Measurements from ENCODE around the gene WASF3.

Gene WASF3

DNA sequence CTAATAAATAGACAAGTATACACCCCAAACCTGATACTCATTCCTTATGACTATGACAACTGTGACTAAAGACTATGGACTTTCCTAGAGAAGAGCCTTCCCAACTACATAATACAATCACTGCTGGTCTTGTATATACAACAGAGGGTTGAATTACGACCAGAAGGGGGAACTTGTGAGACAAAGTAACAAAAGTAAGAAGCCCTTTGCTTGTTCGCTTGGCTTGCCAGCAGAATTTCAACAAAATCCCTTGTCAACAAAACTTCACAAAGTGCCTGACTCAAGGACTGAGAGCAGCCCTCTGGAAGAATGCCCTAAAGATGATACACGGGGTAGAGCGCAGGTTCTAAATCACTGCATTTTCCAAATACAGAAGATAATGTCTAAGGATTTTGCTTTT is 99.4 kb downstream of the WASF3 start:
- H3K27me3 ChIP-seq (ENCODE audit: insufficient read depth, low read length), result no peaks in the 10 kb centered on the region
- H3K79me2 ChIP-seq (ENCODE audit: control insufficient read depth, insufficient read depth, low read length, unreplicated experiment), result no peaks in the 10 kb centered on the region
- H3K4me3 ChIP-seq (ENCODE audit: low read depth, low read length), result no peak overlapping the region
- no peaks in the 10 kb centered on the region for H3K36me3 ChIP-seq (ENCODE audit: insufficient read depth, low read length)
- peaks cover 9% of the 10 kb centered on the region for H3K4me1 ChIP-seq (ENCODE audit: control insufficient read depth, insufficient read depth, low read length, unreplicated experiment)
- no peak overlapping the region for H2AFZ ChIP-seq (ENCODE audit: low read length, unreplicated experiment)
- H3K27ac ChIP-seq (ENCODE audit: low read depth, low read length), result no peak overlapping the region

DNA sequence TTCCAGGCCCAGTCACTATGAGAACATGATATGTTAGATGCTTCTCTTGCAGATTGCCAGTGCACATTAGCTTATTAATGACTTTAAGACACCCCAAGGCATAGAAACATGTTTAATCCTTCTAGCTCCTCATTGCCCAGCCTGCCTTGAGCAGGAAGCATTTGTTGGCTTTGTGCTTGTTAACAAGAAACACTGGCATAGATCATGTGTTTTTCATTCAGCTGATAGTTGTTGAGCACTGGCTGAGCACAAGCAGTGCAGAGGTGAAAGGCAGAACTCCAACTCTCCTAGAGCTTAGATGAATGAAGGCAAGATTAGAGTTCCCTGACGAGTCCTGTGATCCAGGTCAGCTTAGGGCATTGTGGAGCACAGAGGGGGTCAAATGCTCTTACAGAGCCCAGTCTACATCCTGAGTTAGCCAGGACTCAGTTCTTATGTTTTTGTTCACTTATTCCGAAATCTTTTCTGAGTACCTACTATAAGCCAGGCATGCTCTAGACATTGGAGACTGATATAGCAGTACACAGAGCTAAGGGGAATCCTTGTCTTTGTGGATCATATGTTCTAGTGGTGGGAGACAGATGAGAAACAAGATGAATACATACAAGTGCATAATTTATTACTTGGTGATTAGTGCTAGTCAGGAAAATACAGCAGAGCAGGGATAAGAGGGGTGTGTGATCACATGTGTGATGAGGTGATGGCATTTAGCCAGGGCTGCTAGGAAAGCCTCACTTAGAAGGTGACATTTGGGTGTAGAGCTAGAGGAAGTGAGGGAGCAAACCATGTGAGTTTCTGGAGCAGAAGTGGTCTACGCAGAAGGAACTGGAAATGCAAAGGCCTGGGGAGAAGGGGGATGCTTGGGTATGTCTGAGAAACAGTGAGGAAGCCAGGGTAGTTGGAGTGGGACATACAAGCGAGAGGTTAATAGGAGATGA is 101.2 kb downstream of the WASF3 start:
- H3K79me2 ChIP-seq (ENCODE audit: control insufficient read depth, insufficient read depth, low read length, unreplicated experiment), result no peaks in the 10 kb centered on the region
- H3K36me3 ChIP-seq (ENCODE audit: insufficient read depth, low read length), result no peaks in the 10 kb centered on the region
- no peak overlapping the region for H3K4me3 ChIP-seq (ENCODE audit: low read depth, low read length)
- no peak overlapping the region for H3K27ac ChIP-seq (ENCODE audit: low read depth, low read length)
- no peak overlapping the region for H2AFZ ChIP-seq (ENCODE audit: low read length, unreplicated experiment)
- H3K27me3 ChIP-seq (ENCODE audit: insufficient read depth, low read length), result no peaks in the 10 kb centered on the region
- H3K4me1 ChIP-seq (ENCODE audit: control insufficient read depth, insufficient read depth, low read length, unreplicated experiment), result no peaks in the 10 kb centered on the region

DNA sequence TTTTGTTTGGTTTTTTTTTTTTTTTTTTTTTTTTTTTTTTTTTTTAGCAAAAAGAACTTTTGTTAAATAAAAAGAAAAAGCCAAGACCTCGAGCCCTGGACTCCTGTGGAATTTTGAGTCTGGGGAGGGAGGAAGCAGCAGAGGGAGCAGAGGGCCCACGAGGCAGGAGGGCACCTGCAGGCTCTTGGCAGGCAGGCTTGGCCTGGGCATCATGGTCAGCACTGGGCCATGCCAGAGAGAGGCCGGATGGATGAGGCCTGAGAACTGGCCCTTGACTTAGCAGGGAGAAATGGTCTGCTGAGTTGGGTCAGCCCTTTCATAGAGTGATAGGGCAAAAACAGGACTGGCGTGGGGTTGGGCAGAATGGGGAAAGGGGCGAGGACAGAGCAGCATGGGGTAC is 102.7 kb downstream of the WASF3 start:
- no peak overlapping the region for H2AFZ ChIP-seq (ENCODE audit: low read length, unreplicated experiment)
- no peaks in the 10 kb centered on the region for H3K36me3 ChIP-seq (ENCODE audit: insufficient read depth, low read length)
- H3K27me3 ChIP-seq (ENCODE audit: insufficient read depth, low read length), result no peaks in the 10 kb centered on the region
- H3K27ac ChIP-seq (ENCODE audit: low read depth, low read length), result no peak overlapping the region
- H3K4me3 ChIP-seq (ENCODE audit: low read depth, low read length), result no peak overlapping the region
- no peaks in the 10 kb centered on the region for H3K4me1 ChIP-seq (ENCODE audit: control insufficient read depth, insufficient read depth, low read length, unreplicated experiment)
- H3K79me2 ChIP-seq (ENCODE audit: control insufficient read depth, insufficient read depth, low read length, unreplicated experiment), result no peaks in the 10 kb centered on the region

DNA sequence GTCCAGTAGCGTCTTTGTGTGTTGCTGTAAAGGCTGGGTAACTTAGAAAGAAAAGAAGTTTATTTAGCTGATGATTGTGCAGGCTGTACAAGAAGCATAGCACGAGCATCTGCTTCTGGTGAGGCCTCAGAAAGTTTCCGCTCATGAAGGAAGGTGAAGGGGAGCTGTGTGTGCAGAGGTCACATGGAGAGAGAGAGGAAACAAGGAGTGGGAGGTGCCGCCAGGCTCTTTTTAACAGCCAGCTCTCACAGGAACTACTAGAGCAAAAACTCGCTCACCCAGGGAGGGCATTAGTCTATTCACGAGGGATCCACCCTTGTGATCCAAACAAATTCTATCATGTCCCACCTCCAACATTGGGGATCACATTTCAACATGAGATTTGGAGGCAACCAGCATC is 103.3 kb downstream of the WASF3 start:
- no peaks in the 10 kb centered on the region for H3K4me1 ChIP-seq (ENCODE audit: control insufficient read depth, insufficient read depth, low read length, unreplicated experiment)
- H2AFZ ChIP-seq (ENCODE audit: low read length, unreplicated experiment), result no peak overlapping the region
- no peaks in the 10 kb centered on the region for H3K36me3 ChIP-seq (ENCODE audit: insufficient read depth, low read length)
- no peak overlapping the region for H3K4me3 ChIP-seq (ENCODE audit: low read depth, low read length)
- no peak overlapping the region for H3K27ac ChIP-seq (ENCODE audit: low read depth, low read length)
- H3K79me2 ChIP-seq (ENCODE audit: control insufficient read depth, insufficient read depth, low read length, unreplicated experiment), result no peaks in the 10 kb centered on the region
- no peaks in the 10 kb centered on the region for H3K27me3 ChIP-seq (ENCODE audit: insufficient read depth, low read length)

DNA sequence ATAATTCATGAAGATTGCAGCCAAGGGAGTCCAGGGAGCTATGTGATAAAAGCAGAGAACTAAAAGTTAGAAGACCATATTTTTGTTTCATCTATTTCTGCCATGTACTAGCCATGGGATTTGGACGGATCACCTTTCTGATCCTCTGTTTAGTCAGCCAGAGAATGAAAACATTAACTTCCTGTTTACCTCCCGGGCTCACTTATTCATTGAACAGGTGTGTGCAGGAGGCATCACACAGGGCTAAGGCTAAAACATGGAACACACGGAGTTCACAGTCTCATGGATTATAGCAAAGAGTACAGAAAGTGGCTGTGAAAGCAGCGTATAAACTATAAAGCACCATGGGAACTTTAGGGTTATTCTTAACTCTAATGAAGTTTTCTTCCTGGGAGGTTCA is 106.3 kb downstream of the WASF3 start:
- H3K79me2 ChIP-seq (ENCODE audit: control insufficient read depth, insufficient read depth, low read length, unreplicated experiment), result no peaks in the 10 kb centered on the region
- peaks cover 8% of the 10 kb centered on the region; the same call in 1 of the 2 replicates for H3K36me3 ChIP-seq (ENCODE audit: insufficient read depth, low read length)
- no peak overlapping the region for H3K4me3 ChIP-seq (ENCODE audit: low read depth, low read length)
- no peaks in the 10 kb centered on the region for H3K27me3 ChIP-seq (ENCODE audit: insufficient read depth, low read length)
- no peaks in the 10 kb centered on the region for H3K4me1 ChIP-seq (ENCODE audit: control insufficient read depth, insufficient read depth, low read length, unreplicated experiment)
- H2AFZ ChIP-seq (ENCODE audit: low read length, unreplicated experiment), result no peak overlapping the region
- no peak overlapping the region for H3K27ac ChIP-seq (ENCODE audit: low read depth, low read length)

DNA sequence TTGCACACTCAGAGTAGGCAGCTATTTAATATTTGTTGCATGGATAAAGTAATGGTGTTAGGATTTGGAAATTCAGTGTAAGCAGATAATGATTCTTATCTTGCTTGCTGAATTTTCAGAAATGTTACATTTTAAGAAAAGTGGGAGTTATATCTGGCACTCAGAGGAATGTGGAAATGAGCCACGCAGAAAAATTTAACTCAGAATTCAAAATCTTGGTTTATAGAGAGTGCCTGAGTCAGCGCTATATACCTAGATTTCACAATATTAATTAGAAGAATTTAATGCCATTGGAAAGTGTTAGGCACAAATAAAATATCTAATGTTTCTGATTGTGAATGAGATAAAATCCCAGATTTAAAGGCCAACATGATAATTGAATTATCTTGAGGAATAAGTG is 106.8 kb downstream of the WASF3 start:
- H3K4me1 ChIP-seq (ENCODE audit: control insufficient read depth, insufficient read depth, low read length, unreplicated experiment), result no peaks in the 10 kb centered on the region

DNA sequence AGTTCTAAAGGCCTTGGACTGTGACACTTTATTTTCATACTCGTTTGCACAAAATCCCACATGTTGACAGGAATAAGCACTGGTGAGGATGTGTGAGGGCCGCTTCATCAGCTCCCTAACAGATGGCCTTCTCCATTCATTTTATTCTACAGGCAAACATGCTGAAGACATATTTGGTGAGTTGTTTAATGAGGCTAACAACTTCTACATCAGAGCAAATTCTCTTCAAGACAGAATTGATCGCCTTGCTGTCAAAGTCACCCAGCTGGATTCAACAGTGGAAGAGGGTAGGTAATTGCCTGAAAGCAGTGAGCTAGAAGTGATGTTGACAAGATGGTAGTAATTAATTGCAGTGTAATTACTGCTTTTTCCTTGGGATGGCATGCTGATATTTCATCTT is 107.4 kb downstream of the WASF3 start:
- no peaks in the 10 kb centered on the region for H3K27me3 ChIP-seq (ENCODE audit: insufficient read depth, low read length)
- no peaks in the 10 kb centered on the region for H3K4me1 ChIP-seq (ENCODE audit: control insufficient read depth, insufficient read depth, low read length, unreplicated experiment)
- peaks cover 8% of the 10 kb centered on the region; the same call in 1 of the 2 replicates for H3K36me3 ChIP-seq (ENCODE audit: insufficient read depth, low read length)
- H3K27ac ChIP-seq (ENCODE audit: low read depth, low read length), result no peak overlapping the region
- no peaks in the 10 kb centered on the region for H3K79me2 ChIP-seq (ENCODE audit: control insufficient read depth, insufficient read depth, low read length, unreplicated experiment)
- no peak overlapping the region for H2AFZ ChIP-seq (ENCODE audit: low read length, unreplicated experiment)
- H3K4me3 ChIP-seq (ENCODE audit: low read depth, low read length), result no peak overlapping the region

More for the DNA sequence above, 106.8 kb downstream of the WASF3 start:
- H3K27me3 ChIP-seq (ENCODE audit: insufficient read depth, low read length), result no peaks in the 10 kb centered on the region
- no peak overlapping the region for H3K27ac ChIP-seq (ENCODE audit: low read depth, low read length)
- H3K4me3 ChIP-seq (ENCODE audit: low read depth, low read length), result no peak overlapping the region
- H3K79me2 ChIP-seq (ENCODE audit: control insufficient read depth, insufficient read depth, low read length, unreplicated experiment), result no peaks in the 10 kb centered on the region
- no peak overlapping the region for H2AFZ ChIP-seq (ENCODE audit: low read length, unreplicated experiment)
- H3K36me3 ChIP-seq (ENCODE audit: insufficient read depth, low read length), result peaks cover 8% of the 10 kb centered on the region; the same call in 1 of the 2 replicates

DNA sequence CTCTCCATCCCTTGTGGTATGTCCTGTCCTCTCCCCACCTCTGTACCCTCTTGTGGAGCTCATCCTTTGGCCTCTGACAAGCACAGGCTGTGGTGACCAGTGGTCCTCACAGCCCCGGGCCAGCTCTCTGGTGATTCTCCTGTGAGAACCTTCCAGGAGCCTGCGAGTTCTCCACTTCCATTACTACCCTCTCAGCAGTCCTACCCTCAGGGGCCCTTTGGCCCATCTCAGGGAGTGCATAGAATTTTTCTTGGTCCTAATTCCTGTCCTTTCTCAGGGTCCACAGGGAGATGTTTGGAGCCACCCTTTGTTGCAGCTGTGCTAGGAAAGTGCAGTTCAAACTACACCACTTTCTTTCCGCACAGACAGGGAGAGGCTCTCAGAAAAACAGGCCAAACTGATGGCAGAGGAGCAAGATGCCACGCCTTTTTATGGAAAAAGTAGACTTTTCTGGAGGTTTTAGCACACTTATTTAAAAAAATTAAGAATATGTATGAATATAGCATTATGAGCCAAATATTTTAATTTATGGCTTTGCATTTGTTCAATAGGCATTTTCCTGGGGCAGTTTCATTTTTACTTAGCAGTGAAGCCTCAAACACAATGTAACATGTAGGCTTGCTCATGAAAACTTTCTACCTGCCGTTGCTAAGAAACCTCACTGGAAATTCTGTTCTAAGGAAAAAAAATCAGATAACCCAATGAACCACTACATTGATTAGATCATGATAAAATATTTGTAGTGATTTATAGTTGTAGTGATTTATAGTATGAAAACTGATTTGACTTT is 111.1 kb downstream of the WASF3 start:
- Histone ChIP-seq H3K27ac (ENCODE audit: low read depth, low read length) (no peak overlapping the region), H3K36me3 (ENCODE audit: insufficient read depth, low read length) (peaks cover 8% of the 10 kb centered on the region; the same call in 1 of the 2 replicates), H2AFZ (ENCODE audit: low read length, unreplicated experiment) (no peak overlapping the region), H3K79me2 (ENCODE audit: control insufficient read depth, insufficient read depth, low read length, unreplicated experiment) (no peaks in the 10 kb centered on the region), H3K4me3 (ENCODE audit: low read depth, low read length) (no peak overlapping the region), H3K4me1 (ENCODE audit: control insufficient read depth, insufficient read depth, low read length, unreplicated experiment) (no peaks in the 10 kb centered on the region), H3K27me3 (ENCODE audit: insufficient read depth, low read length) (no peaks in the 10 kb centered on the region)

DNA sequence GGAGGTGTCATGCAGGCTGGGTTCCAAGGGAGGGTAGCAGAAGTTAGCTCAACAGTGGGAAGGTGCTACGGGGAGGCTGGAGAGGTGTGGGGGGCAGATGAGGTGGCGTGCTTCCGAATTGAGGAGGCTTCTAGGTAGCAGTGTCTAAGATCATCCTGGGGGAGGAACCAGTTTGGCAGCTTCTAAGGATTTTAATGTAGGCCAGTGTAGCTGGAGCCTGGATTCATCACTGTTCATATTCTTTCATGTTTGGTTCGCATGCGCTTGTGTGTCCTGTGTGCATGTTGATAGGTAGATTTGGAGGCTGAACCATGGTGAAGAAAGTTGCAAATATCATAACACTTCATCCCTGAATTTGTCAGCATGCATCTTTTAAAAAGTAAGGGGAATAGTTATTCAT is 116.4 kb downstream of the WASF3 start:
- H3K36me3 ChIP-seq (ENCODE audit: insufficient read depth, low read length), result no peaks in the 10 kb centered on the region
- no peaks in the 10 kb centered on the region for H3K27me3 ChIP-seq (ENCODE audit: insufficient read depth, low read length)
- no peaks in the 10 kb centered on the region for H3K79me2 ChIP-seq (ENCODE audit: control insufficient read depth, insufficient read depth, low read length, unreplicated experiment)
- no peak overlapping the region for H2AFZ ChIP-seq (ENCODE audit: low read length, unreplicated experiment)
- H3K27ac ChIP-seq (ENCODE audit: low read depth, low read length), result no peak overlapping the region
- no peak overlapping the region for H3K4me3 ChIP-seq (ENCODE audit: low read depth, low read length)
- peaks cover 3% of the 10 kb centered on the region for H3K4me1 ChIP-seq (ENCODE audit: control insufficient read depth, insufficient read depth, low read length, unreplicated experiment)

DNA sequence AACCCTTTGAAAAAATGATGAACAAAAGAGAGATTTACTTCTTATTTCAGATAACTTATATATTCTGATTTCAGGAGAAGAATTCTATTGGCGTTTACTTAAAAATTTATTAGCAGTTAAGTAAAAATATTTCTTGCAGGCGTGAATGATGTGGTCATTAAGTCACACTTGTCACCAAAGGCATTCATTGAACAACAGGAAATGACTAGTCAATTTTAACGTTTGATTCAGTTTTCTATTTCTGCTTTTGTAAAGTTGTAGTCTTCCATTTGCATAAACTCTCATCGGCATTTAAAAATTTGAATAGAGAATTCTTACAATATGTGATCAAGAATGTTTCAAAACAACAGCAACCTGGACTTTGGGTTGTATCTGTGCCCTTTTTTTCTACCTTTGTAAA is 119.7 kb downstream of the WASF3 start:
- H2AFZ ChIP-seq (ENCODE audit: low read length, unreplicated experiment), result no peak overlapping the region
- no peaks in the 10 kb centered on the region for H3K36me3 ChIP-seq (ENCODE audit: insufficient read depth, low read length)
- H3K4me1 ChIP-seq (ENCODE audit: control insufficient read depth, insufficient read depth, low read length, unreplicated experiment), result peaks cover 12% of the 10 kb centered on the region
- H3K27ac ChIP-seq (ENCODE audit: low read depth, low read length), result no peak overlapping the region
- no peaks in the 10 kb centered on the region for H3K79me2 ChIP-seq (ENCODE audit: control insufficient read depth, insufficient read depth, low read length, unreplicated experiment)
- H3K4me3 ChIP-seq (ENCODE audit: low read depth, low read length), result no peak overlapping the region
- H3K27me3 ChIP-seq (ENCODE audit: insufficient read depth, low read length), result no peaks in the 10 kb centered on the region

Data from ACC112 (cell line).